ENCODE measurements around the gene TRAK1. TPM values are rescaled to one million over a fixed set of nuclear protein-coding genes. Genes with fewer than 3 reads are reported as not detected.
A peak's percentile ranks its signal among the peaks of the same experiment; 100 is the strongest.

TRAK1 gene
- total RNA-seq, 2 experiments from 2014 or later: 62.5 to 88.3 TPM

DNA sequence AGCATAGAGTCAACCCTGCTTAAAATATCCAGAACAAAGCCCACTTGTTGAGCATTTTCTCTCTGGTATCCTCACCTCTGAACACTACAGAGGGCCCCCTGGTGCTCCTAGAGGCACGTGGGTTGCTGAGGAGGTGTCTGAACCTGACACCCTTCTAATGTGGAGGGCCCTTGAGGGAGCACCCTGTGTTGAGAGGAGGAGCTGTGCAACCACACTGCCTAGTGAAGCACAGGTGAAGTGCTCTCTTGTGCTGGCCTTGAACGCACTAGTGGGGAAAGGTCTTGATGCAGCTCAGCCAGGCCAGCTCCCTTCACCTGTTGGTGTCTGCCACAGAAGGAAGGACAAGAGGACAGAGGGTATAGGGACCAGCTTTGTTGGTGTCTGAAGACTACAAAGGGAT is 122.9 kb downstream of the TRAK1 start:
- Histone ChIP-seq H4K20me1 (ENCODE audit: insufficient read depth, low read length) (no peaks in the 10 kb centered on the region), H3K9me3 (ENCODE audit: low read length) (no peaks in the 10 kb centered on the region), H3K27ac (ENCODE audit: low read depth, low read length, poor library complexity, severe bottlenecking) (peak overlapping the region; percentile 20), H3K36me3 (ENCODE audit: insufficient read depth, low read length) (peaks cover 83% of the 10 kb centered on the region), H3K4me3 (ENCODE audit: low read depth, low read length, poor library complexity, severe bottlenecking) (no peak overlapping the region), H3K4me1 (ENCODE audit: insufficient read depth, low read length, poor library complexity, severe bottlenecking) (peaks cover 43% of the 10 kb centered on the region), H3K4me2 (ENCODE audit: low read length) (no peak overlapping the region), H3K9me2 (ENCODE audit: insufficient read depth, low read length) (no peaks in the 10 kb centered on the region), H2AFZ (ENCODE audit: low read length) (no peak overlapping the region), H3K79me2 (ENCODE audit: insufficient read depth, low read depth, low read length) (no peaks in the 10 kb centered on the region)
- no peak for DNase-seq (ENCODE audit: low spot score)
- TF ChIP-seq, protein P1, sequence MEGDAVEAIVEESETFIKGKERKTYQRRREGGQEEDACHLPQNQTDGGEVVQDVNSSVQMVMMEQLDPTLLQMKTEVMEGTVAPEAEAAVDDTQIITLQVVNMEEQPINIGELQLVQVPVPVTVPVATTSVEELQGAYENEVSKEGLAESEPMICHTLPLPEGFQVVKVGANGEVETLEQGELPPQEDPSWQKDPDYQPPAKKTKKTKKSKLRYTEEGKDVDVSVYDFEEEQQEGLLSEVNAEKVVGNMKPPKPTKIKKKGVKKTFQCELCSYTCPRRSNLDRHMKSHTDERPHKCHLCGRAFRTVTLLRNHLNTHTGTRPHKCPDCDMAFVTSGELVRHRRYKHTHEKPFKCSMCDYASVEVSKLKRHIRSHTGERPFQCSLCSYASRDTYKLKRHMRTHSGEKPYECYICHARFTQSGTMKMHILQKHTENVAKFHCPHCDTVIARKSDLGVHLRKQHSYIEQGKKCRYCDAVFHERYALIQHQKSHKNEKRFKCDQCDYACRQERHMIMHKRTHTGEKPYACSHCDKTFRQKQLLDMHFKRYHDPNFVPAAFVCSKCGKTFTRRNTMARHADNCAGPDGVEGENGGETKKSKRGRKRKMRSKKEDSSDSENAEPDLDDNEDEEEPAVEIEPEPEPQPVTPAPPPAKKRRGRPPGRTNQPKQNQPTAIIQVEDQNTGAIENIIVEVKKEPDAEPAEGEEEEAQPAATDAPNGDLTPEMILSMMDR (conservative IDR thresholded peaks at IDR 0.05; ENCODE audit: low read length): no peak
- no peak for TF ChIP-seq EZH2phosphoT487 (IDR thresholded peaks at IDR 0.05; ENCODE audit: borderline replicate concordance, low read depth, low read length)
- ChIA-PET POLR2A (interaction anchor here (1.3 to 2.0 kb wide), 2 partner anchors 15 to 20 kb away, joined by 5 to 7 read pairs; no protein-coding TSS in a partner anchor), CTCF (ENCODE audit: unreplicated experiment) (no interaction called here)
- intact Hi-C loops (cut with micrococcal nuclease; ENCODE audit: unreplicated experiment): no loop called here
- BruUV-seq (replicated peaks): no TSS peak

DNA sequence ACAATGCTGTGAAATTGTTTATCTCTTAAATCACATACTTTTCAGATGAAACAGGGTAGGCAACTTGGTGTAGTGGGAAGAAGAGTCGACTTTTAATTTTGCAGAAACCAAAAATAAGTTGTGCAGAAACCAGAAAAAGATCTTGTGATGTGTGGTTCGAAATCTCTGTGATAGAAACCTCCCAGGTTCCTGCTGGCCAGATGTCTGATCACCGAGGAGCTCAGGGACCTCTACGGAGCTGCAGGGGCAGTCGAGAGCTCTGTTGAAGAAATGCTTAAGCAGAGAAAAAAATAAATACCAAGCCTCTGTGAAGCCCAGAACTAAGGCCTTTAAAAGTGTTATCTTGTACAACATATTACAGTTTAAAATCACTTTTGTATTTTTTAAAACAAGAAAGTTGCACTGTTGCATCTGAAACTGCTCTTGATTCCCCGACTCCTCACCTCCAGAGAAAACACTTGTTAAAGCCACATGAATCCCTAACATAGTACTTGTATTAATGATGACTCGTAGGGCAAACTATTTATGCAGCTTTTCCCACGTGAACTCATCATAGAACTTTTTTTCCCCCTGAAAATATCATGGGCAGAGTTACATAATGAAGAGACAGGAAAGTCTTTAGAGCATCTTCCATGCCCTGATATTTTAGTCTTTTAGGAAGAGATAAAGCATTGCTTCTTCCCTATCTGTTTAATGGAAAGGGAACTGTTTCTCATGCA is 123.6 kb downstream of the TRAK1 start:
- no peak for DNase-seq (ENCODE audit: low spot score)
- CTCF ChIA-PET (ENCODE audit: unreplicated experiment): no interaction called here

More for the DNA sequence above, 123.6 kb downstream of the TRAK1 start:
- Histone ChIP-seq H2AFZ (ENCODE audit: low read length) (no peak overlapping the region), H3K79me2 (ENCODE audit: insufficient read depth, low read depth, low read length) (no peaks in the 10 kb centered on the region), H4K20me1 (ENCODE audit: insufficient read depth, low read length) (no peaks in the 10 kb centered on the region), H3K27ac (ENCODE audit: low read depth, low read length, poor library complexity, severe bottlenecking) (peak overlapping the region; percentile 20), H3K4me2 (ENCODE audit: low read length) (no peak overlapping the region), H3K9me3 (ENCODE audit: low read length) (no peaks in the 10 kb centered on the region), H3K36me3 (ENCODE audit: insufficient read depth, low read length) (peaks cover 81% of the 10 kb centered on the region), H3K4me3 (ENCODE audit: low read depth, low read length, poor library complexity, severe bottlenecking) (no peak overlapping the region), H3K9me2 (ENCODE audit: insufficient read depth, low read length) (no peaks in the 10 kb centered on the region), H3K4me1 (ENCODE audit: insufficient read depth, low read length, poor library complexity, severe bottlenecking) (peaks cover 43% of the 10 kb centered on the region)
- TF ChIP-seq EZH2phosphoT487 (IDR thresholded peaks at IDR 0.05; ENCODE audit: borderline replicate concordance, low read depth, low read length): no peak
- TF ChIP-seq, protein P1 (conservative IDR thresholded peaks at IDR 0.05; ENCODE audit: low read length): no peak
- intact Hi-C loops (cut with micrococcal nuclease; ENCODE audit: unreplicated experiment): no loop called here
- POLR2A ChIA-PET: interaction anchor here (0.7 to 2.0 kb wide), 2 partner anchors 16 to 43 kb away, joined by 3 to 7 read pairs; no protein-coding TSS in a partner anchor
- no TSS peak for BruUV-seq (replicated peaks)

Data from OCI-LY7 (cell line).